Right lung (tissue), 5 donors: ENCODE results near the gene SCMH1. TPM values are rescaled to one million over a fixed set of nuclear protein-coding genes. Genes with fewer than 3 reads are reported as not detected.
"Not testable (repeated sequence)": the region's sequence is repeated elsewhere in the genome, so short reads cannot be mapped to it uniquely, and the experiment has no call there.

Experiments used
- DNase-seq, 2 donors: peaks; one replicate each; pipeline ENCODE4 v3.0.0-alpha.2; 2013
- polyA plus RNA-seq, 5 donors: library from polyadenylated mRNA; unstranded; fragments of 120-200 nt; gene quantifications; one replicate each; pipeline versions ENCODE4 v1.2.1 to v1.2.3, GENCODE V29; 2013; ENCODE audit warnings: inconsistent platforms in 1 of 5, low replicate concordance in 1 of 5; ENCODE audit not compliant: insufficient read length in 5 of 5, insufficient read depth in 1 of 5

SCMH1 gene
- polyA plus RNA-seq, 5 donors, result 37.3 to 49.0 (median 43.9) TPM

DNA sequence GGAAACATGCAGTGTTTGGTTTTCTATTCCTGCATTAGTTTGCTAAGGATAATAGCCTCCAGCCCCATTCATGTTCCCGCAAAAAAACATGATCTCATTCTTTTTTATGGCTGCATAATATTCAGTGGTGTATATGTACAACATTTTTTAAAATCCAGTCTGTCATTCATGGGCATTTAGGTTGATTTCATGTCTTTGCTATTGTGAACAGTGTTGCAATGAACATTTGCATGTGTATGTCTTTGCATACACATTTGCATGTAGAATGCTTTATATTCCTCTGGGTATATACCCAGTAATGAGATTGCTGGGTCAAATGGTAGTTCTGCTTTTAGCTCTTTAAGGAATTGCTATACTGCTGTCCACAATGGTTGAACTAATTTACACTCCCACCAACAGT, 9.0 kb upstream of the SCMH1 start:
- DNase-seq, result not testable (repeated sequence)

GRCh38 chr1:41249319-41249718, 7.2 kb upstream of the SCMH1 start:
- DNase-seq, result no peak

DNA sequence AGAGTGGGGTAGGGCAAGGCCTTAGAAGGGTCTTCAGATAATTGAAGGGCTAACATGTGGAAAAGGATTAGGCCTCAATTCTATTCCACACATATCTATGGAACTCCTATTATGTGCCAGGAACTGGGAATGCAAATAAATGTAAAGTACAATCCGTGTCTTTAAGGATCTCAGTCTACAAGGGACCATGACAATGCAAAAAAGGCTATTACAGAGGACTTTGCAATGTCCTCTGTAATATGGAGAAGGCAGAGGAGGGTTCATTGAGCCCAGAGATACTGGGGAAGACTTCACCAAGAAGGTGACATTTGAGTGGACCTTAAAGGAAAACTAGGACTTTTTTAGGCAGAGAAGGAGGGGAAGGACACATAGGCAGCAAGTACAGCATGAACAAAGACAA, 4.5 kb upstream of the SCMH1 start:
- DNase-seq, result no peak

- DNase-seq, result no peak
Observed at GRCh38 chr1:41245659-41246058, 3.6 kb upstream of the SCMH1 start.

DNA sequence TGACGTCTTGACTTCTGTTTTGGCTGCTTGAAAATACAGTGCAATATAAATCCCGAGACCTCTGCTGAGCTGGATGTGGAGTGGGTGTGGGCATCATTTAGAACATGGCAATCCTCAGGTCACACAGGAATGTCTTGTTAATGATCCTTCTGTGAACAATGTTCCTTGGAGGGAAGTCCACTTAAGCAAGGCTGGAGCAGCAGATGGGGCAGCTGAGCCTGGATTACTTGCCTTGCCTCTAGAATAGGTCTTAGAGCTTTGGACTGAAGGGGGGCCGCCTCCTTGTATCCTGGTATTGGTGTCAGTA, 926 bp upstream of the SCMH1 start:
- no peak for DNase-seq

GRCh38 chr1:41242342-41243078, 404 bp upstream of the SCMH1 start:
- no peak for DNase-seq

DNA sequence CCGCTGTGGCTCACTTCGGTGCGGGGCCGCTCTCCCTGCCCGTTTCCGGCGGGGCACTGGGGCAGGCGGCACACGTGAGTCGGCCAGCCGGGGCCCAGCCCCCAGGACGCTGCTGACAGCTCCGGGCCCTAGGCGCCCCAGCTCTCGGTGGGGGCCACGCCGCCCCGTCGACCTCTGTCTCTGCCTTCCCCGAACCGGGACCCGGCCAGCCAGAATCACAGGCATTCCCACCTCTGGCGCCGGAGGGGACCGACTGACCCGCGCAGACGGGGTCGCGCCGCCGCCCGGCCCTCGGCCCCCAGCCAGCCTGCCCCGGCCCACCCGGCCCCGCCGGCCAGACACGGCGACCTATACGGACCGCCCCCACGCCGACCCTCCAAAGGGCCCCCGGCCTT, 755 bp downstream of the SCMH1 start:
- DNase-seq, result peak in 1 of 2 donors; percentile 30

DNA sequence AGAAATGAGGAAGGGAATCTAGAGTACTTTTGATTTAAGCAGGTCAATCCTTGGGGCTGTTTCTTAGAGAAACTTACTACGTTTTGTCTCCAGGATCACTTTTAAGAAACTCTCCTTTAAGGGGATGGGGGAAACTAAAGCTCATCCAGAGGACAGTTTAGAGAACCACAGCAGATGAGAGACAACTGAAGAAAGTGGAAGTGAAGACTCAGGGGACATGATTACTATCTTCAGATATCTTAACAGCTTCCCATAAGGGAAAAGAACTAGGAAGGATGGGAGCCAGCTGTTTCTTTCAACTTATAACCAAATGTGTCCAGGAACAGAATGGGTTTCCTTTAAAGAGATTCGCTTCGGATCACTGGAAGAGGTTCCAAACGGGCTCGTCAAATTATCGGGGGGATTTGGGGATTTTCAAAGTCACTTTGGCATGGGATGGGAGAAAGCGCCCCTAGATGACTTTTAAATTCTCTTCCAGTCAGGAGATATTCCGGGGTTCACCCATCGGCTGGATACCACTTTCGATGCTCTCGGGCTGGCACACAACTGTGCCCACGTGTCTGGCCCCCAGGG, 1.2 kb downstream of the SCMH1 start:
- DNase-seq, result peak; percentile 28 to 34

DNA sequence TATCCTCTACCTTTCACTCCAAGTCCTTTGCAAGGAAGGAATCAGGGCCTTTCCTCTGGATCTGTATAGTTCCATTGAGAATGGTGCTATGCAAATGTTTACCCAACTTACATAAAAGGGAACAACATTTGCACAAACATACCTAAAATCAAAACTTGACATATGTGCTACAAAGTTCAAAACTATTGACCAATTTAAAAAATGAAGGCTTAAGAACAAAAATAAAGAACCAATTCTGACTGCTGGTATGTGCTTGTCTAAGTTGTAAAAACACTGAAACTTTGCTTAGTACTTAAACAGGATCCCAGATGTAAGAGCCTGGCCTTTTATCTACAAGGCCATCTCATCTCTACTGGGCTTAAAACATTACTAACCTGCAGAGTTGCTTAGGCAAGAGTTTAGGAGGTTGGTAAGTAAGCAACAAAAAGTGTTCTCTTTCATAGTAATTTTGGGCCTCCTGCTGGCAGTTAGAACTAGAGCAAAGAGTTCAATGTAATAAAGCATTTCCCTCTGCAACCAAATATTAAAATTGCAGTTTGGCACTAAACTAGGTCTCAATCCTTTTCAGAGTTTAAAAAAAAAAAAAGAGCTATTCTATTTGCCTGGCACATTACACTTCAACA, 2.0 kb downstream of the SCMH1 start:
- peak; percentile 24 to 30 for DNase-seq

GRCh38 chr1:41238311-41238988, 3.7 kb downstream of the SCMH1 start:
- DNase-seq, result no peak

- no peak for DNase-seq
Observed at GRCh38 chr1:41236781-41237180, 5.3 kb downstream of the SCMH1 start.

DNA sequence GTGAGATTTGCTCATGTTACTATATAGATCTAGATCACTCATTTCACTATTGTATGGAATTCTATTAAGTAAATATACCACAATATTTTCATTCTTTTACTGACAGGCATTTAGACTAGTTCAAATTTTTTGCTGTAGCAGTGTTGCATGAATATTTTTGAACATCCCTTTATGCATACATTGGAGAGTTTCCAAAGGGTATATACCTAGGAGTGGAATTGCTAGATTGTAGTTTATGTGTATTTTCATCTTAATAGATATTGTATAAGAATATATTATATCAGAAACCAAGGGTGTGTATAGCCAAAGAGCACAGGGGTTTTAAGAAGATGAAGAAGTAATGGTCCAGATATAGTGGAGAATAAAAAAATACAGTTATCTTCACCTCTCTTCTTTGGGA, 6.2 kb downstream of the SCMH1 start:
- DNase-seq, result no peak

DNA sequence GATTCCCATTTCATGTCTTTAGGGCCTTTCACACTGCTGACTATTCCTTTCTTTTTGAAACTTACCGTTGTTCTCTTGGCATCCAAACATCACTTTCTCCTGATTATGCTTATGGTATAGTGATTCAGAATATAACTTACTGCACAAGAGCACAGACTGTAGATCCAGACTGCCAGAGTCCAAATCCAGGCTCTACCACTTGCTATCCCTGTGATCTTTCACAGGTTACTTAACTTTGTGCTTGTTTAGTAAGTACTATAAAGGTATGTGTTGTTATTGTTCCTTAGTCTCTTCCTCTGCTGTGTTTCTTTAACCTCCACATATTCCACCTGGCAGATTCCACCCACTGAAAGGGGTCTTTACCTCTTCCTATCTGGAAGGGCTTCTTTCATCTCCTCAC, 8.4 kb downstream of the SCMH1 start:
- no peak for DNase-seq

GRCh38 chr1:41232305-41232704, 9.8 kb downstream of the SCMH1 start:
- DNase-seq, result no peak

GRCh38 chr1:41230656-41231055, 11.4 kb downstream of the SCMH1 start:
- DNase-seq, result no peak

- DNase-seq, result not testable (repeated sequence)
Observed at GRCh38 chr1:41229219-41229618, 12.9 kb downstream of the SCMH1 start.

DNA sequence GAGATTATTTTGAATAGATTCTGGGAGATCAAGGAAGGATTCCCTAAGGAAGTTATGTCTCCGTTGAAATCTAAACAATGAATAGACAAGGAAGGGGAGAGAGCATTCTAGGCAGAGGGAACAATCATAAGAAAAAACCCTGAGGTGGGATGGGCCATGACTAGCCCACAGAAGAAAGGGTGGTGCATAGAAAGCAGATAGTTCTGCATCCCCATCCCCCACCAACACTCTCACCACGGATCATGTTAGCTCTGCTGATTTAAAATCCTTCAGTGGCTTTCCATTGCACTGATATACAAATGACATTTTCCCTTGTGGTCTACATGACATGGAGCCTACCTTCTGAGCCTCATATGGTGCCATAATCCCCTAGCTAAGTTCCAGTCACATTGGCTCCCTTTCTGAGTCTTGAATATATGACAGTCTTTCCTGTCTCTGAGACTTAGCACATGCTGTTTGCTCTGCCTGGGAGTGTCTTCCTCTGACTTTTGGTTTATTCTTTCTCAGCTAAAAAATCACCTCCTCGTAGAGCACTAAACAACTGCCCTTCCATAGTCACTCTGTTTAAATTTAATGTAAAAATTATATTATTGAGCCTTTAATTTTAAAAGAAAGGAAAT, 15.2 kb downstream of the SCMH1 start:
- no peak for DNase-seq

GRCh38 chr1:41225495-41225894, 16.6 kb downstream of the SCMH1 start:
- DNase-seq, result no peak

- no peak for DNase-seq
Observed at GRCh38 chr1:41222496-41222895, 19.6 kb downstream of the SCMH1 start.

- no peak for DNase-seq
Observed at GRCh38 chr1:41221995-41222394, 20.1 kb downstream of the SCMH1 start.

DNA sequence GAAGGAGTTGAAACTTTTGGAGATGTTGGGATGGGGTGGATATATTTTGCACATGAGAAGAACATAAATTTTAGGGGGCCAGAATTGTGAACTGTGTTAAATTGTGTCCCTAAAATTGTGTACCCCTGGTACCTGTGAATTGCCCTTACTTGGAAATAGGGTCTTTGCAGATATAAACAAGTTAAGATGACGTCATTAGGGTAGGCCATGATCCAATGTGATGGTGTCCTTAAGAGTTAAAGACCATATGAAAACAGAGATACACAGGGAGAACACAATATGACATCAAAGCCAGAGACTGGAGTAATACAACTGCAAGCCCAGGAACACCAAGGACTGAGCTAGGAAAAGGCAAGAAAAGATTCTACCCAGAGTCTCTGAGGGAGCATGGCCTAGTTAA, 24.0 kb downstream of the SCMH1 start:
- no peak for DNase-seq

GRCh38 chr1:41217441-41217840, 24.7 kb downstream of the SCMH1 start:
- no peak for DNase-seq

DNA sequence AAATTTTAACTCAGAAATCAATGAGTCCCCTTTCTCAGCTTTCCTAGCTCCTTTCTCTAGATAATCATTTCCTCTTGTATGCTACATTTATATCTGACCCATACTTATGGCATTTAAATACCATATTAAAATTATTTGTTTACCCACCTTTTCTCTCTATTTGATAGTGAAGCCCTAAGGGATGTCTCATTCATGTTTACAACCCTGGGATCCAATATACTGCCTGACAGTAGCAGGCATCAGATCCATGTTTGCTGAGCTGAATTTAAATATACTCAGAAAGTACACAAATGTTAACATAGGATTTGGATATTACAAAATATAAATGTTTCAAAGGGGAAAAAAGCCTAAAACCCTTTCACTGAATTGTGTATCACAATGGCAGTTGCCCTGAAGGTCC, 26.5 kb downstream of the SCMH1 start:
- no peak for DNase-seq
